H9 (cell line): ENCODE data around the gene HNF4A. TPM values are rescaled to one million over a fixed set of nuclear protein-coding genes. Genes with fewer than 3 reads are reported as not detected.

Source experiments
- DNase-seq: peaks from one replicate; pipeline ENCODE4 v3.0.0-alpha.2; 2017
- H2AFZ ChIP-seq: one replicate; pipeline ENCODE4 v1.6.1; 2013; ENCODE audit warnings: mild to moderate bottlenecking, low read length, control low read depth, moderate library complexity
- H2AK5ac ChIP-seq: 2 replicates; pipeline ENCODE4 v1.6.1; 2013; ENCODE audit warnings: low read length, control low read depth, mixed read lengths; ENCODE audit not compliant: insufficient read length
- H2BK120ac ChIP-seq: one replicate; pipeline ENCODE4 v1.6.1; 2013; ENCODE audit warnings: low read depth, mild to moderate bottlenecking, low read length, control low read depth, inconsistent platforms; ENCODE audit not compliant: poor library complexity, severe bottlenecking
- H2BK12ac ChIP-seq: 2 replicates; pipeline ENCODE4 v1.6.1; 2013; ENCODE audit warnings: low read length, control low read depth, mixed read lengths, low read depth; ENCODE audit not compliant: insufficient read length
- H2BK15ac ChIP-seq: 2 replicates; pipeline ENCODE4 v1.6.1; 2013; ENCODE audit warnings: low read depth, low read length, control low read depth
- H2BK20ac ChIP-seq: one replicate; pipeline ENCODE4 v1.6.1; 2013; ENCODE audit warnings: low read depth, mild to moderate bottlenecking, low read length, control low read depth, inconsistent platforms; ENCODE audit not compliant: poor library complexity, severe bottlenecking
- H2BK5ac ChIP-seq: 2 replicates; pipeline ENCODE4 v1.6.1; 2013; ENCODE audit warnings: low read length, control low read depth, mixed read lengths; ENCODE audit not compliant: insufficient read length
- H3K14ac ChIP-seq: 2 replicates; pipeline ENCODE4 v1.6.1; 2013; ENCODE audit warnings: low read length, control low read depth; ENCODE audit not compliant: insufficient read depth
- H3K18ac ChIP-seq: 2 replicates; pipeline ENCODE4 v1.6.1; 2013; ENCODE audit warnings: low read depth, mild to moderate bottlenecking, mixed read lengths, low read length, control low read depth; ENCODE audit not compliant: insufficient read length
- H3K23ac ChIP-seq: 2 replicates; pipeline ENCODE4 v1.6.1; 2013; ENCODE audit warnings: low read length, control low read depth, mixed read lengths, low read depth; ENCODE audit not compliant: insufficient read length
- H3K23me2 ChIP-seq: 2 replicates; pipeline ENCODE4 v1.6.1; 2013; ENCODE audit warnings: low read depth, mild to moderate bottlenecking, mixed read lengths, low read length, control low read depth; ENCODE audit not compliant: insufficient read length, poor library complexity, severe bottlenecking
- H3K27ac ChIP-seq: 2 replicates; pipeline ENCODE4 v1.5.1; 2013; ENCODE audit warnings: low read length, control low read depth, mixed read lengths, low read depth; ENCODE audit not compliant: insufficient read length
- H3K27me3 ChIP-seq: 2 replicates; pipeline ENCODE4 v1.6.1; 2013; ENCODE audit warnings: low read length, control low read depth, inconsistent platforms; ENCODE audit not compliant: insufficient read depth
- H3K4ac ChIP-seq: 2 replicates; pipeline ENCODE4 v1.6.1; 2013; ENCODE audit warnings: low read depth, mild to moderate bottlenecking, control low read depth, inconsistent platforms, low read length, moderate library complexity
- H3K4me1 ChIP-seq: 2 replicates; pipeline ENCODE4 v1.6.1; 2013; ENCODE audit warnings: low read length, control low read depth, inconsistent platforms; ENCODE audit not compliant: insufficient read depth
- H3K4me2 ChIP-seq: 2 replicates; pipeline ENCODE4 v1.6.1; 2013; ENCODE audit warnings: low read length, control low read depth, mixed read lengths; ENCODE audit not compliant: insufficient read length, insufficient read depth
- H3K56ac ChIP-seq: 2 replicates; pipeline ENCODE4 v1.6.1; 2013; ENCODE audit warnings: low read depth, mild to moderate bottlenecking, mixed read lengths, low read length, control low read depth; ENCODE audit not compliant: insufficient read length
- H3K79me1 ChIP-seq: 2 replicates; pipeline ENCODE4 v1.6.1; 2013; ENCODE audit warnings: low read depth, mild to moderate bottlenecking, moderate library complexity, low read length, control low read depth, inconsistent platforms; ENCODE audit not compliant: insufficient read depth, poor library complexity, severe bottlenecking
- H3K79me2 ChIP-seq: 2 replicates; pipeline ENCODE4 v1.6.1; 2013; ENCODE audit warnings: low read length, control low read depth, inconsistent platforms; ENCODE audit not compliant: insufficient read depth
- H3K9ac ChIP-seq: 2 replicates; pipeline ENCODE4 v1.6.1; 2013; ENCODE audit warnings: low read length, control low read depth, mixed read lengths; ENCODE audit not compliant: insufficient read length; ENCODE audit errors: extremely low read depth
- H3K9me3 ChIP-seq: one replicate; pipeline ENCODE4 v1.6.1; 2013; ENCODE audit warnings: low read depth, low read length, inconsistent platforms; ENCODE audit not compliant: control insufficient read depth
- H3T11ph ChIP-seq: one replicate; pipeline ENCODE4 v1.6.1; 2013; ENCODE audit warnings: mild to moderate bottlenecking, low read length, control low read depth, inconsistent platforms
- H4K20me1 ChIP-seq: one replicate; pipeline ENCODE4 v1.6.1; 2013; ENCODE audit not compliant: control insufficient read depth, insufficient read length, insufficient read depth
- H4K5ac ChIP-seq: 2 replicates; pipeline ENCODE4 v1.6.1; 2013; ENCODE audit warnings: low read depth, mild to moderate bottlenecking, mixed read lengths, low read length, control low read depth; ENCODE audit not compliant: insufficient read length
- H4K8ac ChIP-seq: replicated peaks from 2 replicates; pipeline ENCODE4 v1.6.1; 2013; ENCODE audit warnings: low read length, control low read depth, mixed read lengths, low read depth; ENCODE audit not compliant: insufficient read length
- H4K91ac ChIP-seq: 2 replicates; pipeline ENCODE4 v1.6.1; 2013; ENCODE audit warnings: low read depth, mild to moderate bottlenecking, moderate library complexity, mixed read lengths, low read length, control low read depth; ENCODE audit not compliant: insufficient read length
- H3K27ac Mint-ChIP-seq, 3 experiments: 2 replicates in 2 of 3; 3 replicates in 1 of 3; pipeline ENCODE4 v1.8.0; 2020 to 2021; ENCODE audit warnings: mixed read lengths in 3 of 3, mild to moderate bottlenecking in 1 of 3, moderate library complexity in 1 of 3
- H3K27me3 Mint-ChIP-seq: 2 replicates; pipeline ENCODE4 v1.8.0; 2021; ENCODE audit warnings: low read depth, mild to moderate bottlenecking, moderate library complexity, mixed read lengths
- H3K36me3 Mint-ChIP-seq, 3 experiments: 2 replicates in 2 of 3; 3 replicates in 1 of 3; pipeline ENCODE4 v1.8.0; 2020 to 2021; ENCODE audit warnings: low read depth in 3 of 3, mixed read lengths in 3 of 3; ENCODE audit not compliant: insufficient read depth in 1 of 3
- H3K4me1 Mint-ChIP-seq, 2 experiments: 2 replicates each; pipeline ENCODE4 v1.8.0; 2020; ENCODE audit warnings: mixed read lengths in 2 of 2
- H3K4me3 Mint-ChIP-seq, 2 experiments: 2 replicates in 1 of 2; 3 replicates in 1 of 2; pipeline ENCODE4 v1.8.0; 2020 to 2021; ENCODE audit warnings: mild to moderate bottlenecking in 2 of 2, mixed read lengths in 2 of 2, moderate library complexity in 1 of 2
- H3K9me3 Mint-ChIP-seq, 2 experiments: 2 replicates in 1 of 2; 3 replicates in 1 of 2; pipeline ENCODE4 v1.8.0; 2020; ENCODE audit warnings: mild to moderate bottlenecking in 2 of 2, mixed read lengths in 2 of 2, moderate library complexity in 1 of 2
- WGBS: extraction: QIAGEN DNeasy Blood & Tissue Kit; methylation state at CpG from one replicate; pipeline ENCODE4 v1.1.7; 2013; ENCODE audit warnings: missing lambda C conversion rate, low lambda C conversion rate, mixed read lengths; ENCODE audit not compliant: insufficient read length; ENCODE audit errors: extremely low coverage; 5-methylcytosine and 5-hydroxymethylcytosine counted together
- total RNA-seq: library from RNA; stranded (reverse); gene quantifications from 2 replicates; pipeline ENCODE4 v1.2.1, GENCODE V29; 2021
- TF ChIP-seq, protein P1 (sequence below): fragments of 200-600 bp; sonication (generic); conservative IDR thresholded peaks from 3 replicates; pipeline ENCODE4 v1.8.0; 2021; ENCODE audit warnings: antibody characterized with exemption, mild to moderate bottlenecking

HNF4A gene
- total RNA-seq, 1 experiment from 2014 or later: not detected

- no peak overlapping the region for H2BK20ac ChIP-seq
- H3K36me3 Mint-ChIP-seq: no peaks in the 10 kb centered on the region
- H3K27me3 Mint-ChIP-seq: peaks cover 13% of the 10 kb centered on the region
- H3K9ac ChIP-seq: no peak overlapping the region
- H3K23ac ChIP-seq: no peak overlapping the region
- no peak overlapping the region for H2BK120ac ChIP-seq
- H3K4me2 ChIP-seq: no peak overlapping the region
- no peaks in the 10 kb centered on the region for H3K79me2 ChIP-seq
- H3K4ac ChIP-seq: no peak overlapping the region
- H3K14ac ChIP-seq: no peak overlapping the region; the same call in 1 of the 2 replicates
- H3K79me1 ChIP-seq: no peaks in the 10 kb centered on the region
- no peak overlapping the region for H3K18ac ChIP-seq
- no peak for DNase-seq
- WGBS: no CpG with 5 or more reads among the region's 17 CpGs
- H2BK5ac ChIP-seq: no peak overlapping the region
- H4K20me1 ChIP-seq: no peaks in the 10 kb centered on the region
- no peaks in the 10 kb centered on the region for H3K23me2 ChIP-seq
- no peak overlapping the region for H4K8ac ChIP-seq
- no peaks in the 10 kb centered on the region for H3K9me3 Mint-ChIP-seq
- H2AK5ac ChIP-seq: no peak overlapping the region
- no peak overlapping the region for H3T11ph ChIP-seq
- TF ChIP-seq, protein P1, sequence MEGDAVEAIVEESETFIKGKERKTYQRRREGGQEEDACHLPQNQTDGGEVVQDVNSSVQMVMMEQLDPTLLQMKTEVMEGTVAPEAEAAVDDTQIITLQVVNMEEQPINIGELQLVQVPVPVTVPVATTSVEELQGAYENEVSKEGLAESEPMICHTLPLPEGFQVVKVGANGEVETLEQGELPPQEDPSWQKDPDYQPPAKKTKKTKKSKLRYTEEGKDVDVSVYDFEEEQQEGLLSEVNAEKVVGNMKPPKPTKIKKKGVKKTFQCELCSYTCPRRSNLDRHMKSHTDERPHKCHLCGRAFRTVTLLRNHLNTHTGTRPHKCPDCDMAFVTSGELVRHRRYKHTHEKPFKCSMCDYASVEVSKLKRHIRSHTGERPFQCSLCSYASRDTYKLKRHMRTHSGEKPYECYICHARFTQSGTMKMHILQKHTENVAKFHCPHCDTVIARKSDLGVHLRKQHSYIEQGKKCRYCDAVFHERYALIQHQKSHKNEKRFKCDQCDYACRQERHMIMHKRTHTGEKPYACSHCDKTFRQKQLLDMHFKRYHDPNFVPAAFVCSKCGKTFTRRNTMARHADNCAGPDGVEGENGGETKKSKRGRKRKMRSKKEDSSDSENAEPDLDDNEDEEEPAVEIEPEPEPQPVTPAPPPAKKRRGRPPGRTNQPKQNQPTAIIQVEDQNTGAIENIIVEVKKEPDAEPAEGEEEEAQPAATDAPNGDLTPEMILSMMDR: no peak
- H2BK15ac ChIP-seq: no peak overlapping the region
- no peak overlapping the region for H4K5ac ChIP-seq
- no peak overlapping the region for H3K4me3 Mint-ChIP-seq
- no peak overlapping the region for H4K91ac ChIP-seq
- H3K27me3 ChIP-seq: no peaks in the 10 kb centered on the region; the same call in 1 of the 2 replicates
- H3K56ac ChIP-seq: no peak overlapping the region
- no peak overlapping the region for H2AFZ ChIP-seq
- no peaks in the 10 kb centered on the region for H3K4me1 ChIP-seq
- no peaks in the 10 kb centered on the region for H3K4me1 Mint-ChIP-seq
- no peak overlapping the region for H3K27ac ChIP-seq
- no peaks in the 10 kb centered on the region for H3K9me3 ChIP-seq
- H2BK12ac ChIP-seq: no peak overlapping the region
- peak overlapping the region in 1 of 3 experiments; percentile 36; a peak in 1 of 7 replicates for H3K27ac Mint-ChIP-seq
These were observed 74.1 kb downstream of the HNF4A start for GRCh38 chr20:44429419-44430269.
